Activated T-cell treated with anti-CD3 and anti-CD28 coated beads, Interleukin-2, amount 50 U/mL, for 4 hours (primary cell): ENCODE measurements around the gene PCDHGC5. TPM values are rescaled to one million over a fixed set of nuclear protein-coding genes. Genes with fewer than 3 reads are reported as not detected.

Experiments
- ATAC-seq, 2 donors: fragments of 200-7000 bp; cut with Tn5 transposase; one replicate each; pipeline ENCODE4 v1.10.0; 2021
- DNase-seq: peaks from one replicate; pipeline ENCODE4 v3.0.0-alpha.2; 2020
- H3K27me3 Mint-ChIP-seq: one replicate; pipeline ENCODE4 v1.8.0; 2021; ENCODE audit warnings: low read depth, mixed read lengths
- H3K36me3 Mint-ChIP-seq: one replicate; pipeline ENCODE4 v1.8.0; 2022; ENCODE audit warnings: mixed read lengths; ENCODE audit not compliant: insufficient read depth
- H3K4me1 Mint-ChIP-seq: one replicate; pipeline ENCODE4 v1.8.0; 2021; ENCODE audit warnings: low read depth, mixed read lengths
- H3K4me3 Mint-ChIP-seq: one replicate; pipeline ENCODE4 v1.8.0; 2021; ENCODE audit warnings: mild to moderate bottlenecking, moderate library complexity, mixed read lengths
- H3K9me3 Mint-ChIP-seq: one replicate; pipeline ENCODE4 v1.8.0; 2021; ENCODE audit warnings: mixed read lengths
- total RNA-seq, 3 donors: library from RNA; stranded (reverse); gene quantifications; one replicate each; pipeline ENCODE4 v1.2.1, GENCODE V29; 2021

The PCDHGC5 gene
- total RNA-seq = not detected

- ATAC-seq = no peak
- peaks cover 85% of the 10 kb centered on the region for H3K27me3 Mint-ChIP-seq
Measured at GRCh38 chr5:141488591-141489561, at the start of gene PCDHGC5. Gene PCDHGC5, plus strand, starts transcription at chr5:141489081. Its CDS starts 160 bp downstream, at chr5:141489241.

GRCh38 chr5:141439411-141440141 is 49.3 kb upstream of the PCDHGC5 start:
- DNase-seq (no peak), ATAC-seq (no peak)
- H3K4me3 Mint-ChIP-seq = no peak overlapping the region
- H3K27me3 Mint-ChIP-seq = peaks cover 30% of the 10 kb centered on the region
- H3K36me3 Mint-ChIP-seq = no peaks in the 10 kb centered on the region
- peaks cover 7% of the 10 kb centered on the region for H3K9me3 Mint-ChIP-seq
- no peaks in the 10 kb centered on the region for H3K4me1 Mint-ChIP-seq

More at GRCh38 chr5:141488591-141489561, at the start of gene PCDHGC5:
- no peaks in the 10 kb centered on the region for H3K9me3 Mint-ChIP-seq
- no peaks in the 10 kb centered on the region for H3K36me3 Mint-ChIP-seq
- DNase-seq = no peak
- H3K4me1 Mint-ChIP-seq = peaks cover 20% of the 10 kb centered on the region
- H3K4me3 Mint-ChIP-seq = no peak within 1 kb of the TSS

GRCh38 chr5:141440341-141440740 is 48.5 kb upstream of the PCDHGC5 start:
- no peaks in the 10 kb centered on the region for H3K4me1 Mint-ChIP-seq
- peaks cover 3% of the 10 kb centered on the region for H3K9me3 Mint-ChIP-seq
- H3K36me3 Mint-ChIP-seq = no peaks in the 10 kb centered on the region
- DNase-seq (no peak), ATAC-seq (no peak)
- H3K27me3 Mint-ChIP-seq = peaks cover 33% of the 10 kb centered on the region
- no peak overlapping the region for H3K4me3 Mint-ChIP-seq

GRCh38 chr5:141441571-141442170 is 47.2 kb upstream of the PCDHGC5 start:
- H3K4me3 Mint-ChIP-seq = no peak overlapping the region
- H3K36me3 Mint-ChIP-seq = no peaks in the 10 kb centered on the region
- H3K9me3 Mint-ChIP-seq = peaks cover 3% of the 10 kb centered on the region
- no peaks in the 10 kb centered on the region for H3K4me1 Mint-ChIP-seq
- DNase-seq (no peak), ATAC-seq (no peak)
- peaks cover 37% of the 10 kb centered on the region for H3K27me3 Mint-ChIP-seq

GRCh38 chr5:141465351-141465750 is 23.5 kb upstream of the PCDHGC5 start:
- DNase-seq (no peak), ATAC-seq (no peak)
- Mint-ChIP-seq H3K4me1 (no peaks in the 10 kb centered on the region), H3K9me3 (no peaks in the 10 kb centered on the region), H3K36me3 (no peaks in the 10 kb centered on the region), H3K27me3 (peaks cover 22% of the 10 kb centered on the region), H3K4me3 (no peak overlapping the region)

GRCh38 chr5:141475625-141476131 is 13.2 kb upstream of the PCDHGC5 start, which contains the start of gene PCDHGC3:
Gene PCDHGC3, plus strand, starts transcription at chr5:141475966. Its CDS starts 151 bp downstream, at chr5:141476117.
- ATAC-seq (peak; percentile 88 to 91), DNase-seq (no peak)
- H3K36me3 Mint-ChIP-seq = no peaks in the 10 kb centered on the region
- H3K9me3 Mint-ChIP-seq = no peaks in the 10 kb centered on the region
- peaks cover 51% of the 10 kb centered on the region for H3K27me3 Mint-ChIP-seq
- H3K4me1 Mint-ChIP-seq = peaks cover 21% of the 10 kb centered on the region
- peak within 1 kb of the TSS; percentile 87 for H3K4me3 Mint-ChIP-seq

GRCh38 chr5:141476132-141476911 is 12.6 kb upstream of the PCDHGC5 start:
- Mint-ChIP-seq H3K9me3 (no peaks in the 10 kb centered on the region), H3K36me3 (no peaks in the 10 kb centered on the region), H3K4me1 (peaks cover 21% of the 10 kb centered on the region), H3K4me3 (peak overlapping the region; percentile 87), H3K27me3 (peaks cover 53% of the 10 kb centered on the region)
- ATAC-seq (peak; percentile 30 to 32), DNase-seq (no peak)

GRCh38 chr5:141477044-141477575 is 11.8 kb upstream of the PCDHGC5 start:
- peak overlapping the region; percentile 87 for H3K4me3 Mint-ChIP-seq
- DNase-seq = no peak
- no peaks in the 10 kb centered on the region for H3K9me3 Mint-ChIP-seq
- H3K36me3 Mint-ChIP-seq = no peaks in the 10 kb centered on the region
- H3K27me3 Mint-ChIP-seq = peaks cover 54% of the 10 kb centered on the region
- H3K4me1 Mint-ChIP-seq = peaks cover 21% of the 10 kb centered on the region
- no peak for ATAC-seq

GRCh38 chr5:141477815-141478214 is 11.1 kb upstream of the PCDHGC5 start:
- Mint-ChIP-seq H3K27me3 (peaks cover 61% of the 10 kb centered on the region), H3K4me1 (peaks cover 21% of the 10 kb centered on the region), H3K4me3 (no peak overlapping the region), H3K36me3 (no peaks in the 10 kb centered on the region), H3K9me3 (no peaks in the 10 kb centered on the region)
- DNase-seq = no peak
- ATAC-seq = no peak

- Mint-ChIP-seq H3K4me3 (no peak overlapping the region), H3K9me3 (no peaks in the 10 kb centered on the region), H3K4me1 (peaks cover 21% of the 10 kb centered on the region), H3K36me3 (no peaks in the 10 kb centered on the region), H3K27me3 (peaks cover 67% of the 10 kb centered on the region)
- no peak for DNase-seq
- ATAC-seq = no peak
Measured at GRCh38 chr5:141478321-141478945, 10.4 kb upstream of the PCDHGC5 start.

- H3K9me3 Mint-ChIP-seq = no peaks in the 10 kb centered on the region
- ATAC-seq = no peak
- H3K36me3 Mint-ChIP-seq = no peaks in the 10 kb centered on the region
- peaks cover 77% of the 10 kb centered on the region for H3K27me3 Mint-ChIP-seq
- DNase-seq = no peak
- H3K4me3 Mint-ChIP-seq = no peak overlapping the region
- H3K4me1 Mint-ChIP-seq = peaks cover 25% of the 10 kb centered on the region
Measured at GRCh38 chr5:141479776-141480175, 9.1 kb upstream of the PCDHGC5 start.

GRCh38 chr5:141483902-141484301 is 5.0 kb upstream of the PCDHGC5 start:
- Mint-ChIP-seq H3K4me3 (no peak overlapping the region), H3K36me3 (no peaks in the 10 kb centered on the region), H3K9me3 (no peaks in the 10 kb centered on the region), H3K27me3 (peaks cover 80% of the 10 kb centered on the region), H3K4me1 (peaks cover 14% of the 10 kb centered on the region)
- no peak for DNase-seq
- no peak for ATAC-seq

GRCh38 chr5:141484310-141484640 is 4.6 kb upstream of the PCDHGC5 start:
- Mint-ChIP-seq H3K27me3 (peaks cover 82% of the 10 kb centered on the region), H3K4me3 (no peak overlapping the region), H3K4me1 (peaks cover 14% of the 10 kb centered on the region), H3K36me3 (no peaks in the 10 kb centered on the region), H3K9me3 (no peaks in the 10 kb centered on the region)
- ATAC-seq = no peak
- DNase-seq = no peak
